Measurements from ENCODE around the gene POLR2E.

GRCh38 chr19:1063030-1063908 lies 31.9 kb downstream of the POLR2E start:
- TF ChIP-seq EZH2phosphoT487 (IDR thresholded peaks at IDR 0.05; ENCODE audit: unreplicated experiment), result no peak
- TF ChIP-seq, protein P1, sequence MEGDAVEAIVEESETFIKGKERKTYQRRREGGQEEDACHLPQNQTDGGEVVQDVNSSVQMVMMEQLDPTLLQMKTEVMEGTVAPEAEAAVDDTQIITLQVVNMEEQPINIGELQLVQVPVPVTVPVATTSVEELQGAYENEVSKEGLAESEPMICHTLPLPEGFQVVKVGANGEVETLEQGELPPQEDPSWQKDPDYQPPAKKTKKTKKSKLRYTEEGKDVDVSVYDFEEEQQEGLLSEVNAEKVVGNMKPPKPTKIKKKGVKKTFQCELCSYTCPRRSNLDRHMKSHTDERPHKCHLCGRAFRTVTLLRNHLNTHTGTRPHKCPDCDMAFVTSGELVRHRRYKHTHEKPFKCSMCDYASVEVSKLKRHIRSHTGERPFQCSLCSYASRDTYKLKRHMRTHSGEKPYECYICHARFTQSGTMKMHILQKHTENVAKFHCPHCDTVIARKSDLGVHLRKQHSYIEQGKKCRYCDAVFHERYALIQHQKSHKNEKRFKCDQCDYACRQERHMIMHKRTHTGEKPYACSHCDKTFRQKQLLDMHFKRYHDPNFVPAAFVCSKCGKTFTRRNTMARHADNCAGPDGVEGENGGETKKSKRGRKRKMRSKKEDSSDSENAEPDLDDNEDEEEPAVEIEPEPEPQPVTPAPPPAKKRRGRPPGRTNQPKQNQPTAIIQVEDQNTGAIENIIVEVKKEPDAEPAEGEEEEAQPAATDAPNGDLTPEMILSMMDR (conservative IDR thresholded peaks at IDR 0.05; ENCODE audit: low read depth in 2 of 2), result no peak
- TF ChIP-seq JUNB (IDR thresholded peaks at IDR 0.05; ENCODE audit: unreplicated experiment), result no peak
- TF ChIP-seq CREB1 (CRISPR knock-in tag; IDR thresholded peaks at IDR 0.05; ENCODE audit: low read depth), result no peak
- TF ChIP-seq ZNF331 (CRISPR knock-in tag; IDR thresholded peaks at IDR 0.05; ENCODE audit: low read depth), result no peak
- TF ChIP-seq EZH2 (IDR thresholded peaks at IDR 0.05; ENCODE audit: low read depth, unreplicated experiment), result no peak
- no peak for TF ChIP-seq POLR2AphosphoS5 (IDR thresholded peaks at IDR 0.05; ENCODE audit: low read depth)
- TF ChIP-seq, protein P2, sequence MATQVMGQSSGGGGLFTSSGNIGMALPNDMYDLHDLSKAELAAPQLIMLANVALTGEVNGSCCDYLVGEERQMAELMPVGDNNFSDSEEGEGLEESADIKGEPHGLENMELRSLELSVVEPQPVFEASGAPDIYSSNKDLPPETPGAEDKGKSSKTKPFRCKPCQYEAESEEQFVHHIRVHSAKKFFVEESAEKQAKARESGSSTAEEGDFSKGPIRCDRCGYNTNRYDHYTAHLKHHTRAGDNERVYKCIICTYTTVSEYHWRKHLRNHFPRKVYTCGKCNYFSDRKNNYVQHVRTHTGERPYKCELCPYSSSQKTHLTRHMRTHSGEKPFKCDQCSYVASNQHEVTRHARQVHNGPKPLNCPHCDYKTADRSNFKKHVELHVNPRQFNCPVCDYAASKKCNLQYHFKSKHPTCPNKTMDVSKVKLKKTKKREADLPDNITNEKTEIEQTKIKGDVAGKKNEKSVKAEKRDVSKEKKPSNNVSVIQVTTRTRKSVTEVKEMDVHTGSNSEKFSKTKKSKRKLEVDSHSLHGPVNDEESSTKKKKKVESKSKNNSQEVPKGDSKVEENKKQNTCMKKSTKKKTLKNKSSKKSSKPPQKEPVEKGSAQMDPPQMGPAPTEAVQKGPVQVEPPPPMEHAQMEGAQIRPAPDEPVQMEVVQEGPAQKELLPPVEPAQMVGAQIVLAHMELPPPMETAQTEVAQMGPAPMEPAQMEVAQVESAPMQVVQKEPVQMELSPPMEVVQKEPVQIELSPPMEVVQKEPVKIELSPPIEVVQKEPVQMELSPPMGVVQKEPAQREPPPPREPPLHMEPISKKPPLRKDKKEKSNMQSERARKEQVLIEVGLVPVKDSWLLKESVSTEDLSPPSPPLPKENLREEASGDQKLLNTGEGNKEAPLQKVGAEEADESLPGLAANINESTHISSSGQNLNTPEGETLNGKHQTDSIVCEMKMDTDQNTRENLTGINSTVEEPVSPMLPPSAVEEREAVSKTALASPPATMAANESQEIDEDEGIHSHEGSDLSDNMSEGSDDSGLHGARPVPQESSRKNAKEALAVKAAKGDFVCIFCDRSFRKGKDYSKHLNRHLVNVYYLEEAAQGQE (IDR thresholded peaks at IDR 0.05; ENCODE audit: unreplicated experiment), result no peak
- no peak for TF ChIP-seq ZNF114 (CRISPR knock-in tag; IDR thresholded peaks at IDR 0.05)
- TF ChIP-seq, protein P3, sequence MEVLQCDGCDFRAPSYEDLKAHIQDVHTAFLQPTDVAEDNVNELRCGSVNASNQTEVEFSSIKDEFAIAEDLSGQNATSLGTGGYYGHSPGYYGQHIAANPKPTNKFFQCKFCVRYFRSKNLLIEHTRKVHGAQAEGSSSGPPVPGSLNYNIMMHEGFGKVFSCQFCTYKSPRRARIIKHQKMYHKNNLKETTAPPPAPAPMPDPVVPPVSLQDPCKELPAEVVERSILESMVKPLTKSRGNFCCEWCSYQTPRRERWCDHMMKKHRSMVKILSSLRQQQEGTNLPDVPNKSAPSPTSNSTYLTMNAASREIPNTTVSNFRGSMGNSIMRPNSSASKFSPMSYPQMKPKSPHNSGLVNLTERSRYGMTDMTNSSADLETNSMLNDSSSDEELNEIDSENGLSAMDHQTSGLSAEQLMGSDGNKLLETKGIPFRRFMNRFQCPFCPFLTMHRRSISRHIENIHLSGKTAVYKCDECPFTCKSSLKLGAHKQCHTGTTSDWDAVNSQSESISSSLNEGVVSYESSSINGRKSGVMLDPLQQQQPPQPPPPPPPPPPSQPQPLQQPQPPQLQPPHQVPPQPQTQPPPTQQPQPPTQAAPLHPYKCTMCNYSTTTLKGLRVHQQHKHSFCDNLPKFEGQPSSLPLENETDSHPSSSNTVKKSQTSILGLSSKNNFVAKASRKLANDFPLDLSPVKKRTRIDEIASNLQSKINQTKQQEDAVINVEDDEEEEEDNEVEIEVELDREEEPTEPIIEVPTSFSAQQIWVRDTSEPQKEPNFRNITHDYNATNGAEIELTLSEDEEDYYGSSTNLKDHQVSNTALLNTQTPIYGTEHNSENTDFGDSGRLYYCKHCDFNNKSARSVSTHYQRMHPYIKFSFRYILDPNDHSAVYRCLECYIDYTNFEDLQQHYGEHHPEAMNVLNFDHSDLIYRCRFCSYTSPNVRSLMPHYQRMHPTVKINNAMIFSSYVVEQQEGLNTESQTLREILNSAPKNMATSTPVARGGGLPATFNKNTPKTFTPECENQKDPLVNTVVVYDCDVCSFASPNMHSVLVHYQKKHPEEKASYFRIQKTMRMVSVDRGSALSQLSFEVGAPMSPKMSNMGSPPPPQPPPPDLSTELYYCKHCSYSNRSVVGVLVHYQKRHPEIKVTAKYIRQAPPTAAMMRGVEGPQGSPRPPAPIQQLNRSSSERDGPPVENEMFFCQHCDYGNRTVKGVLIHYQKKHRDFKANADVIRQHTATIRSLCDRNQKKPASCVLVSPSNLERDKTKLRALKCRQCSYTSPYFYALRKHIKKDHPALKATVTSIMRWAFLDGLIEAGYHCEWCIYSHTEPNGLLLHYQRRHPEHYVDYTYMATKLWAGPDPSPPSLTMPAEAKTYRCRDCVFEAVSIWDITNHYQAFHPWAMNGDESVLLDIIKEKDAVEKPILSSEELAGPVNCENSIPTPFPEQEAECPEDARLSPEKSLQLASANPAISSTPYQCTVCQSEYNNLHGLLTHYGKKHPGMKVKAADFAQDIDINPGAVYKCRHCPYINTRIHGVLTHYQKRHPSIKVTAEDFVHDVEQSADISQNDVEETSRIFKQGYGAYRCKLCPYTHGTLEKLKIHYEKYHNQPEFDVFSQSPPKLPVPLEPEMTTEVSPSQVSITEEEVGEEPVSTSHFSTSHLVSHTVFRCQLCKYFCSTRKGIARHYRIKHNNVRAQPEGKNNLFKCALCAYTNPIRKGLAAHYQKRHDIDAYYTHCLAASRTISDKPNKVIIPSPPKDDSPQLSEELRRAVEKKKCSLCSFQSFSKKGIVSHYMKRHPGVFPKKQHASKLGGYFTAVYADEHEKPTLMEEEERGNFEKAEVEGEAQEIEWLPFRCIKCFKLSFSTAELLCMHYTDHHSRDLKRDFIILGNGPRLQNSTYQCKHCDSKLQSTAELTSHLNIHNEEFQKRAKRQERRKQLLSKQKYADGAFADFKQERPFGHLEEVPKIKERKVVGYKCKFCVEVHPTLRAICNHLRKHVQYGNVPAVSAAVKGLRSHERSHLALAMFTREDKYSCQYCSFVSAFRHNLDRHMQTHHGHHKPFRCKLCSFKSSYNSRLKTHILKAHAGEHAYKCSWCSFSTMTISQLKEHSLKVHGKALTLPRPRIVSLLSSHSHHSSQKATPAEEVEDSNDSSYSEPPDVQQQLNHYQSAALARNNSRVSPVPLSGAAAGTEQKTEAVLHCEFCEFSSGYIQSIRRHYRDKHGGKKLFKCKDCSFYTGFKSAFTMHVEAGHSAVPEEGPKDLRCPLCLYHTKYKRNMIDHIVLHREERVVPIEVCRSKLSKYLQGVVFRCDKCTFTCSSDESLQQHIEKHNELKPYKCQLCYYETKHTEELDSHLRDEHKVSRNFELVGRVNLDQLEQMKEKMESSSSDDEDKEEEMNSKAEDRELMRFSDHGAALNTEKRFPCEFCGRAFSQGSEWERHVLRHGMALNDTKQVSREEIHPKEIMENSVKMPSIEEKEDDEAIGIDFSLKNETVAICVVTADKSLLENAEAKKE (CRISPR knock-in tag; IDR thresholded peaks at IDR 0.05), result no peak
- TF ChIP-seq STAT1 (IDR thresholded peaks at IDR 0.05; ENCODE audit: unreplicated experiment), result no peak
- TF ChIP-seq ETS1 (IDR thresholded peaks at IDR 0.05), result no peak
- no peak for TF ChIP-seq NANOG (IDR thresholded peaks at IDR 0.05; ENCODE audit: borderline replicate concordance)
